ENCODE data around the gene TEP1.

TEP1 gene

DNA sequence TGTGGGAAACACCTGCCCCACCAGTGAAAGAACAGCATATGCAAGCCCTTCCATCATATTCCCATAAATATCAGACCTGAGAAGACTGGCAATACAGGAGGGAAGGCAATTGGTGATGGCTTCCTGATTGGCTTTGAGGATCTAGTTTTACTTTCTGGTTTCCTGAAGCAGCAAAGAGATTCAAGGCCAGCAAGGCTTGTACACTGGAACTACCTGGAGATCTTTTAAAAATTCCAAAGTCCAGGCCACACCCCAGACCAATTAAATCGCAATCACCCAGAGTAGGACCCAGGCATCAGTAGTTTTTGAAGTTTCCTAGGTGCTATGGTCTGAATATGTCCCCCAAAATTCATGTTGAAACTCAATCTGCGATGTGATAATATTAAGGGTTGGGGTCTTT is 2.9 kb upstream of the TEP1 start:
- TF ChIP-seq POLR2AphosphoS5 (IDR thresholded peaks at IDR 0.05; ENCODE audit: low read depth, low read length) (no peak), REST (IDR thresholded peaks at IDR 0.05; ENCODE audit: insufficient read depth in 1 of 2, low read depth in 2 of 2, low read length in 2 of 2) (no peak), TAF1 (IDR thresholded peaks at IDR 0.05; ENCODE audit: borderline replicate concordance, insufficient read depth, low read length) (no peak), FOXP2 (optimal IDR thresholded peaks at IDR 0.05; ENCODE audit: borderline replicate concordance, extremely low read depth, extremely low read length, insufficient read depth) (no peak), SIN3A (IDR thresholded peaks at IDR 0.05; ENCODE audit: borderline replicate concordance, insufficient read depth, low read length) (no peak)

- TF ChIP-seq TAF1 (IDR thresholded peaks at IDR 0.05; ENCODE audit: borderline replicate concordance, insufficient read depth, low read length) (no peak), REST (IDR thresholded peaks at IDR 0.05; ENCODE audit: insufficient read depth in 1 of 2, low read depth in 2 of 2, low read length in 2 of 2) (no peak), POLR2AphosphoS5 (IDR thresholded peaks at IDR 0.05; ENCODE audit: low read depth, low read length) (no peak), SIN3A (IDR thresholded peaks at IDR 0.05; ENCODE audit: borderline replicate concordance, insufficient read depth, low read length) (no peak), FOXP2 (optimal IDR thresholded peaks at IDR 0.05; ENCODE audit: borderline replicate concordance, extremely low read depth, extremely low read length, insufficient read depth) (no peak)
Measured at GRCh38 chr14:20415782-20416206, 2.5 kb upstream of the TEP1 start.

DNA sequence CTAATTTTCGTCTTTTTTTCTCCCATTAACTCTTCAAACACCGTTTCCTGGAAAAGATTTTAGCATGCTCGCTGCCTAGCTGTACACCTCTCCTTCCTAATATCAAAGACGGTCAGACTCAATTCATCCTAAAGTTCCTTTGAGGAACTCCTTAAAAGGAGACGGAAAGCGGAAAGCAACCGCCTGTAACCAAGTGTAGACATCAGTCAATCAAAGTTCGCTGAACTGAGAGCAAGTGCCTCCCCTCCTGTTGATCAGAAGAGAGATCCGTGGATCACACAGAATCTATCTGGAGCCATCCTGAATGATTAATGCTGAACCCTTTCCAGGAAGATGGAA is 412 bp upstream of the TEP1 start:
- TF ChIP-seq TAF1 (IDR thresholded peaks at IDR 0.05; ENCODE audit: borderline replicate concordance, insufficient read depth, low read length) (no peak), SIN3A (IDR thresholded peaks at IDR 0.05; ENCODE audit: borderline replicate concordance, insufficient read depth, low read length) (no peak), POLR2AphosphoS5 (IDR thresholded peaks at IDR 0.05; ENCODE audit: low read depth, low read length) (no peak), REST (IDR thresholded peaks at IDR 0.05; ENCODE audit: insufficient read depth in 1 of 2, low read depth in 2 of 2, low read length in 2 of 2) (no peak), FOXP2 (optimal IDR thresholded peaks at IDR 0.05; ENCODE audit: borderline replicate concordance, extremely low read depth, extremely low read length, insufficient read depth) (no peak)

DNA sequence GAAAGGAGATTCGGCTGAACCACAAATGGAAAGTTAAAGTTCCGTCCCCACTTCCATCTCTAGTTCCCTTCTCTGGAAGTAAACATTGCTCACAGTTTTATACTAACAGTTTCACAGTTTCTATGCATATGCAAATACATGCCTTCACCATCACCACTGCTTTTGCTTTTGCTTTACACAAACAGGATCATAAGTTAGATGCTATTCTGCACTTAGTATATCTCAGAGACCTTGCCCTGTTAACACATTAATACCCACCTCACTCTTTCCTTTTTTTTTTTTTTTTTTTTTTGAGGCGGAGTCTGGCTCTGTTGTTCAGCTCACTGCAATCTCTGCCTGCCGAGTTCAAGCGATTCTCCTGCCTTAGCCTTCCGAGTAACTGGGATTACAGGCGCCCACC is 890 bp downstream of the TEP1 start:
- TF ChIP-seq FOXP2 (optimal IDR thresholded peaks at IDR 0.05; ENCODE audit: borderline replicate concordance, extremely low read depth, extremely low read length, insufficient read depth): no peak
- no peak for TF ChIP-seq SIN3A (IDR thresholded peaks at IDR 0.05; ENCODE audit: borderline replicate concordance, insufficient read depth, low read length)
- no peak for TF ChIP-seq POLR2AphosphoS5 (IDR thresholded peaks at IDR 0.05; ENCODE audit: low read depth, low read length)

- TF ChIP-seq POLR2AphosphoS5 (IDR thresholded peaks at IDR 0.05; ENCODE audit: low read depth, low read length): no peak
Measured at GRCh38 chr14:20409226-20409625, 4.1 kb downstream of the TEP1 start.

DNA sequence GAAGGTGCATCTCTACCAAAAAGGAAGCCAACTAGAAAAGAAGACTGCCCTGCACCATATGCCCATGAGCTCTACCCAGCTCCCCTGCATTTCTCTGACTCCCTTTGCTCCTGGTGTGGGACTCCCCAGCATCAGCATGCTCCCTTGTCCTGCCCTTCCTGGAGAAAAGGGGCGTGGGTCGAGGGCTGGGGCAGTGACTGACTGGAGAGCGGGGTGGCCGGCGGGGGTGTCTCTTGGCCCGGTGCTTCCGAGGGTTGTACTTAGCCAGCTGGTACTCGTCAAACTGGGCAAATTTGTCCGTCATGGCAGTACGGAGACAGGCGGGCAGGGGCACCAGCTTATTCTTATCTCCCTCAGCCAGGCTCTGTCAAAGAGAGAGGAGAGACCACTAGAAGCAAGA is 9.8 kb downstream of the TEP1 start:
- TF ChIP-seq TAF1 (IDR thresholded peaks at IDR 0.05; ENCODE audit: borderline replicate concordance, insufficient read depth, low read length) (no peak), FOXP2 (optimal IDR thresholded peaks at IDR 0.05; ENCODE audit: borderline replicate concordance, extremely low read depth, extremely low read length, insufficient read depth) (no peak), POLR2AphosphoS5 (IDR thresholded peaks at IDR 0.05; ENCODE audit: low read depth, low read length) (no peak), SIN3A (IDR thresholded peaks at IDR 0.05; ENCODE audit: borderline replicate concordance, insufficient read depth, low read length) (no peak), REST (IDR thresholded peaks at IDR 0.05; ENCODE audit: insufficient read depth in 1 of 2, low read depth in 2 of 2, low read length in 2 of 2) (no peak)

All from PFSK-1 (cell line).